ENCODE measurements around the gene MICAL2. TPM values are rescaled to one million over a fixed set of nuclear protein-coding genes. Genes with fewer than 3 reads are reported as not detected.

MICAL2 gene
- total and polyA plus RNA-seq, 2 of the 13 experiments (the other 11 are each of a cell fraction or from before 2014, with no cell fraction given), result 0.78 to 1.1 TPM

GRCh38 chr11:12100841-12101242 lies 9.5 kb upstream of the MICAL2 start:
- DNase-seq (ENCODE audit: low spot score) (no peak), FAIRE-seq (no peak), ATAC-seq (no peak)
- Histone ChIP-seq H3K4me1 (ENCODE audit: insufficient read depth, low read length) (0 out of 2 replicates have a peak, but pooled peaks cover 10% of the 10 kb centered on the region), H3K9me3 (ENCODE audit: low read length) (no peaks in the 10 kb centered on the region), H3K27me3 (ENCODE audit: control insufficient read depth in 1 of 2, insufficient read depth in 2 of 2, low read length in 2 of 2) (peaks cover 0 to 22% of the 10 kb centered on the region in 2 experiments; a peak in 1 of 5 replicates), H3K79me2 (ENCODE audit: insufficient read depth, low read length) (no peaks in the 10 kb centered on the region), H2AFZ (ENCODE audit: low read length) (no peak overlapping the region), H3K27ac (ENCODE audit: extremely low read length, insufficient read depth, low read length) (no peak overlapping the region), H3K36me3 (replicated peaks in 1 of 2; ENCODE audit: control insufficient read depth in 1 of 2, insufficient read depth in 2 of 2, low read length in 2 of 2) (no peaks in the 10 kb centered on the region), H3K4me3 (replicated peaks in 1 of 3; ENCODE audit: insufficient read depth in 1 of 3, low read depth in 2 of 3, low read length in 3 of 3) (no peak overlapping the region), H3K9ac (ENCODE audit: insufficient read depth, low read depth, low read length) (no peak overlapping the region), H3K4me2 (ENCODE audit: low read depth, low read length) (no peak overlapping the region), H4K20me1 (ENCODE audit: insufficient read depth, low read length) (no peaks in the 10 kb centered on the region)
- 2% methylated on average over 5 of the region's 5 CpGs for WGBS (ENCODE audit: low lambda C conversion rate)
- no TSS peak for BruUV-seq (replicated peaks)
- in situ Hi-C loops (cut with HindIII; ENCODE audit: extremely low pct_ligation_motif_present, low pct_unique_long_range_greater_than_20kb) (no loop called here), intact Hi-C loops (cut with micrococcal nuclease; ENCODE audit: unreplicated experiment) (no loop called here)
- TF ChIP-seq ZFP82 (CRISPR knock-in tag; IDR thresholded peaks at IDR 0.05; ENCODE audit: borderline replicate concordance) (no peak), MAF1 (CRISPR knock-in tag; IDR thresholded peaks at IDR 0.05; ENCODE audit: borderline replicate concordance) (no peak), ZNF550 (CRISPR knock-in tag; IDR thresholded peaks at IDR 0.05; ENCODE audit: borderline replicate concordance) (no peak), TFAP4 (IDR thresholded peaks at IDR 0.05; ENCODE audit: borderline replicate concordance, low read depth) (no peak), ZNF713 (CRISPR knock-in tag; IDR thresholded peaks at IDR 0.05) (no peak), MTA1 (CRISPR knock-in tag; IDR thresholded peaks at IDR 0.05; ENCODE audit: borderline replicate concordance) (no peak), NR0B2 (CRISPR knock-in tag; IDR thresholded peaks at IDR 0.05) (no peak), MED13 (CRISPR knock-in tag; IDR thresholded peaks at IDR 0.05) (no peak), SRSF9 (IDR thresholded peaks at IDR 0.05; ENCODE audit: borderline replicate concordance, insufficient read depth, low read depth, low read length, poor library complexity, severe bottlenecking) (no peak), ZNF782 (CRISPR knock-in tag; IDR thresholded peaks at IDR 0.05; ENCODE audit: borderline replicate concordance) (no peak), ISX (CRISPR knock-in tag; conservative IDR thresholded peaks at IDR 0.05) (no peak), ONECUT2 (CRISPR knock-in tag; IDR thresholded peaks at IDR 0.05) (no peak)
- POLR2A ChIA-PET, result no interaction called here
- CTCF ChIA-PET (ENCODE audit: low intra/inter-chr PET ratio, low total read pairs), result no interaction called here
